Activated CD4-positive, alpha-beta T cell treated with anti-CD3 and anti-CD28 coated beads, Interleukin-2, amount 10 ng/mL, durations not matched to agents 24 days and 14 days (primary cell): ENCODE results near the gene CENPB. TPM values are rescaled to one million over a fixed set of nuclear protein-coding genes. Genes with fewer than 3 reads are reported as not detected.

ENCODE experiments used
- DNase-seq: peaks from one replicate; pipeline ENCODE4 v3.0.0; 2022
- H3K27ac Mint-ChIP-seq: one replicate; pipeline ENCODE4 v1.8.0; 2022; ENCODE audit warnings: mild to moderate bottlenecking, mixed read lengths
- H3K27me3 Mint-ChIP-seq: one replicate; pipeline ENCODE4 v1.8.0; 2022; ENCODE audit warnings: mixed read lengths
- H3K36me3 Mint-ChIP-seq: one replicate; pipeline ENCODE4 v1.8.0; 2022; ENCODE audit warnings: low read depth, mild to moderate bottlenecking, mixed read lengths
- H3K4me1 Mint-ChIP-seq: one replicate; pipeline ENCODE4 v1.8.0; 2021; ENCODE audit warnings: mixed read lengths
- H3K4me3 Mint-ChIP-seq: one replicate; pipeline ENCODE4 v1.8.0; 2022; ENCODE audit warnings: mild to moderate bottlenecking, moderate library complexity, mixed read lengths
- H3K9me3 Mint-ChIP-seq: one replicate; pipeline ENCODE4 v1.8.0; 2021; ENCODE audit warnings: mixed read lengths
- intact Hi-C: fragments of 100-400 bp; cut with micrococcal nuclease; formaldehyde crosslinking; loops from one replicate; pipeline ENCODE4 v1.15.1; 2023
- total RNA-seq: library from RNA; stranded (reverse); gene quantifications from 2 replicates; pipeline ENCODE4 v1.2.3, GENCODE V29; 2022

Gene CENPB
- total RNA-seq, 1 donor from 2014 or later, result 74.4 TPM

DNA sequence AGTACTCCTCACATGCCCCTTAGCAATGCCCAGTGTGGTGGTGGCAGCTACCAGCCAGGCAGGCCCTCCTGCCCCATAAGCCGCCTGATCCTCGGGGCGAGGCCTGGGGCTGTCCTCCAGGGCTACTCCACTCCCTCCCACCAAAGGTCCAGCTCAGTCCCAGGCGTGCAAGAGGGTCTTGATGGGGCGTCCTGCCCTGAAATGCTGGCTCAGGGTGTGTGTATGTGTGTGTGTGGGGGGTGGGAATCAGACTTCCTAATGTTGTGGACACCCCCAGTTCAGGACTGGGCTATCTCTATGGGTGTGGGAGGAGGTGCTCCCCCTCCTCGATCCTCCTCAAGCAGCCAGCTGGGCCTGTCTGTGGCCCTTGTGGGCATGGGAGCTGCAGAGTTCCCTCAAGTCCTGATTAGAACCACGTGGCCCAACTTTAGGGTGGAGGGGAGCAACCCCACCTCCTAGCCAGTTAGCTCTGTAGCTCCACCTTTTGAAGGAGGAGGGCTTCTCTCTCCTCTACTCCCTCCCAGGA is 46.6 kb downstream of the CENPB start:
- DNase-seq, result no peak
- Mint-ChIP-seq H3K4me3 (no peak overlapping the region), H3K27me3 (peaks cover 13% of the 10 kb centered on the region), H3K4me1 (peaks cover 6% of the 10 kb centered on the region), H3K9me3 (no peaks in the 10 kb centered on the region), H3K36me3 (no peaks in the 10 kb centered on the region), H3K27ac (no peak overlapping the region)
- intact Hi-C loops, result no loop called here

DNA sequence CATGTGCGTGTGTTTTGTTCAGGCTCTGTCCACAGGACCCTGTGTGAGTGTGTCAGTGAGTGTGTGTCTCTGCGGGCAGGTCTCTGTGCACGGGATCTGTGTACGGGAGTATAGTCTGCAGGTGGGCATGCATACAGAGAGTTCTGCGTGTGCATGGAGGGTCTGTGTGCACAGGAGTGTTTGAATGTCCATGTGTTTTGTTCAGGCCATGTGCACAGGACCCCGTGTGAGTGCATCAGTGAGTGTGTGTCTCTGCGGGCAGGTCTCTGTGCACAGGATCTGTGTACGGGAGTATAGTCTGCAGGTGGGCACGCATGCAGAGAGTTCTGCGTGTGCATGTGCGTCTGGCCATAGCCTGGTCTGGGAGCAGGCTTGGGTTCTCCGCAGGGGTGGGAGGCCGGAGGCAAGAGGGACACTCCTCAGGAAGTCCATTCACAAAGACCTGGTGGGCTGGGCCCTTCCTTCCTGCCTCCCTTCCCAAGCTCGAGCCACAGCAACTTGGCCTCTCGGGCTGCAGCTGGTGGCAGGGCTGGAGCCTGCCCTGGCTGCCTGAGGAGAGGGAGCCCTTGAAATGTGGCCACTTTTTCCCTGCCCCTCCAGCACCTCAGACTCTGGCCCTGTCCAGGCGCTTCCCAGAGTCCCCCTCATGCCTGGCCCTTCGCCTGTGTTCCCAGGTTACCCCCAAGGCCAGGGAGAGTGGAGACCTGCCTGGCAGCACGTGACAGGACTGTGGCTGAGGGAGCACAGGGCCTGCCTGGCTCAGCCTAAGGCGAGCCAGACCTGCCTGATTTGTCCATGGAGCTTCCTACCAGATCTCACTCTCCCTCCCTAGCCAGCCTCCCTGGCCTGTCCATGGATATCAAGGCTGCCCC is 47.2 kb downstream of the CENPB start:
- no peak for DNase-seq
- H3K9me3 Mint-ChIP-seq, result no peaks in the 10 kb centered on the region
- H3K4me1 Mint-ChIP-seq, result no peaks in the 10 kb centered on the region
- H3K27me3 Mint-ChIP-seq, result peaks cover 8% of the 10 kb centered on the region
- no peaks in the 10 kb centered on the region for H3K36me3 Mint-ChIP-seq
- intact Hi-C loops, result no loop called here
- H3K4me3 Mint-ChIP-seq, result no peak overlapping the region
- H3K27ac Mint-ChIP-seq, result no peak overlapping the region

DNA sequence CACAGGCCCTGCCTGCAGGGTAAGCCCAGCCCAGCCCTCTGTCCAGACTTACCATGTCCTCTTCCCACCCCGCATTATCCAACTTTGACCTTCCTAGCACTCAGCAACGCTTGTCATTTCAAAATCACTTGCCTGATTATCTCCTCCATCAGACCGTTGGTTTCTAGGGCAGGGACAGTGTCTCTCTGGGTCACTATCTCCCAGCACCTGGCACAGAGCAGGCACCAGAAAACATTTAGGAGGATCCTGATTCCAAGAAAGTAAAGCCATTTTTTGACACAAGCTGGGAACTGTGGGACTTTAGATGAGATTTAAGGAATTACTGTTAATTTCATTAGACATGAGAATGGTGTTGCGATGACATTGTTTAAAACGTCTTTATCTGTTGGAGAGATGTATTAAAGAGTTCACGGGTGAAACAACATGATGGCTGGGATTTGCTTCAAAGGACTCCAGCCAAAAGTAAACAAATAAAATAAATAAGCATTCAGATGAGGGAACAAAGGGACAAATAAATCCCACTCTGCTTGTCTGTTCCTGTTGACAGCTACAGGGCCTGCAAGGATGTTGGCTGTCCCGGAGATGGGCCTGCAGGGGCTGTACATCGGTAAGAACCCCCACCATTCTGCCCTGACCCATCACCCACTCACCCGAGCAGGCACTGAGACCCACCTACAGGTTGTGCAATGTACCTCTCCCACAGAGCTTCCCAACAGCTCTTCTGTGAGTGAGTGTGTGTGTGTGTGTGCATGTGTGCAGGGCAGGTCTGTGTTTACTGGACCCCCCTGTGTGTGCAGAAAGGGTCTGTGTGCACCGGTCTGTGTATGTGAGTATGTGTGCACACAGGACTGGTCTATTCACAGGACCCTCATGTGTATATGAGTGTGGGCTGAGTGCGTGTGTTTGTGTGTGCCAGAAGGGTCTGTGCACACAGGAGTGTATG is 48.2 kb downstream of the CENPB start:
- Mint-ChIP-seq H3K36me3 (no peaks in the 10 kb centered on the region), H3K4me1 (no peaks in the 10 kb centered on the region), H3K9me3 (no peaks in the 10 kb centered on the region), H3K27ac (no peak overlapping the region), H3K27me3 (peaks cover 10% of the 10 kb centered on the region), H3K4me3 (no peak overlapping the region)
- intact Hi-C loops, result no loop called here
- DNase-seq, result no peak

DNA sequence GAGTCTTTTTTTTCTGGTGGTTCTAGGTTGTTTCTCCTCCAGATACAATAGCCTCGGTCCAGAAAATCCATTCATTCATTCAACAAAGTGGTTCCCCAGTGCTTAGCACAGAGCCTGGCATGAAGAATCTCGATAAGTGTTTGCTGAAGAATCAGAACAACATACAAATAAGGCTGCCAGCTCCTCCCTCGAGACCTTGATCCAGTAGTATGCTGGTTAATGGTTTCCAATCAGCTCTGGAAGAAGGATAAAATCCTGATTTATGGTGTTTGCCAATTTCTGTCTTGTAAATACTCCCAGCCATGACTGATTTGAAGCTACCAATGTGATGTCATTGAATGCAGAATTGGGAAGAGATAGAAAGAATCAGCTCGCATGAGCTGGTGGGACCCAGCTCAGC is 50.8 kb downstream of the CENPB start:
- H3K4me1 Mint-ChIP-seq, result no peaks in the 10 kb centered on the region
- H3K27ac Mint-ChIP-seq, result no peak overlapping the region
- no peak for DNase-seq
- H3K36me3 Mint-ChIP-seq, result no peaks in the 10 kb centered on the region
- H3K9me3 Mint-ChIP-seq, result no peaks in the 10 kb centered on the region
- H3K4me3 Mint-ChIP-seq, result no peak overlapping the region
- intact Hi-C loops, result no loop called here
- H3K27me3 Mint-ChIP-seq, result peaks cover 29% of the 10 kb centered on the region

DNA sequence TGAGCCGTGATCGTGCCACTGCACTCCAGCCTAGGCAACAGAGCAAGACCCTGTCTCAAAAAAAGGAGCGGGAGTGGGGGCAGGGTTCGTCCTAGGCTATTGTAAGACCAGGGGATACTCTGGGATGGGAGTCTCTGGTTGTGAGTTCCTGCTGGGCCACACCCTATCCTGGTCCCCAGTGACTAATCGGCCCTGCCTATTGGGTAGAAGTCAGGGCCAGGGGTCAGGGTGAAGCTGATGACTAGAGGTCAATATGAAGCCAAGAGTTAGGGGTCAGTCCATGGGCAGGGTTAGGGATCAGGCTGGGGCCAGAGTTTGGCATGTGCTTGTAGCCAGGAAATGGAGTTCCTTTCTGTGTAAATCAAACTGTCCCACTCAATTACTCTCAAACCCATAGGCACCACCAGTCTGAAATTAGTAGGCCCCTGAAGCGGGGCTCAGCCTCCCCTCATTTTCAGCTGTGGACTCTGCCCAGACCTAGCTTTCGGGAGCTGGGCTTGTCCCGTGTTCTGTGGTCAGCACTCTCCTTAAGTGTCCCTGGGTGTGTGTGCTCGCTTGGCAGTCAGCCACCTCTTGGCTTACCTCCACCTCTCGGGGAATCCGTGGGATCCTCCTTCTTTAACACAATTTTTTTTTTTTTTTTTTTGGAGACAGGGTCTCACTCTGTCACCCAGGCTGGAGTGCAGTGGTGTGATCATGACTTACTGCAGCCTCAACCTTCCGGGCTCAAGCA is 52.3 kb downstream of the CENPB start:
- intact Hi-C loops, result no loop called here
- DNase-seq, result no peak
- H3K4me1 Mint-ChIP-seq, result peaks cover 4% of the 10 kb centered on the region
- H3K4me3 Mint-ChIP-seq, result no peak overlapping the region
- no peaks in the 10 kb centered on the region for H3K36me3 Mint-ChIP-seq
- H3K9me3 Mint-ChIP-seq, result no peaks in the 10 kb centered on the region
- H3K27ac Mint-ChIP-seq, result no peak overlapping the region
- H3K27me3 Mint-ChIP-seq, result peaks cover 38% of the 10 kb centered on the region

Other genes with a start within 250 kb of the CENPB start
- gene GFRA4, start 123.3 kb downstream of the CENPB start, total RNA-seq, result not detected in 2 replicates
- gene ADAM33, start 104.7 kb downstream of the CENPB start, total RNA-seq, result not detected in 2 replicates
- not detected in 2 replicates for gene SIGLEC1, start 74.1 kb downstream of the CENPB start, total RNA-seq
- not detected in 2 replicates for gene HSPA12B, start 54.1 kb downstream of the CENPB start, total RNA-seq
- gene ADISSP, start 19.0 kb downstream of the CENPB start, total RNA-seq, result 62.9 and 68.8 TPM in 2 replicates
- not detected in 2 replicates for gene SPEF1, start 5.3 kb downstream of the CENPB start, total RNA-seq
- 70.7 and 75.5 TPM in 2 replicates for gene CDC25B, start 9.6 kb upstream of the CENPB start, total RNA-seq
- gene AP5S1, start 33.8 kb upstream of the CENPB start, total RNA-seq, result 13.0 and 13.5 TPM in 2 replicates
- 39.3 and 40.2 TPM in 2 replicates for gene MAVS, start 60.1 kb upstream of the CENPB start, total RNA-seq
- 45.4 and 52.2 TPM in 2 replicates for gene PANK2, start 102.6 kb upstream of the CENPB start, total RNA-seq
- gene RNF24, start 228.8 kb upstream of the CENPB start, total RNA-seq, result 13.6 and 15.4 TPM in 2 replicates